Sigmoid colon (tissue), 4 donors: ENCODE measurements around the gene SH3TC1.
A peak's percentile ranks its signal among the peaks of the same experiment; 100 is the strongest.

Experiments
- CTCF ChIP-seq, 4 experiments: fragments of 450-650 bp in 3 of 4; fragments of 200-600 bp in 1 of 4; IDR thresholded peaks; one replicate each; pipeline ENCODE4 v1.5.1; 2016 to 2019; ENCODE audit warnings: antibody characterized with exemption in 4 of 4, mild to moderate bottlenecking in 3 of 4, moderate library complexity in 2 of 4
- EP300 ChIP-seq, 4 donors: sonication (generic); formaldehyde crosslinking; IDR thresholded peaks; one replicate each; pipeline ENCODE4 v1.6.1; 2017; ENCODE audit warnings: antibody characterized with exemption in 4 of 4
- POLR2A ChIP-seq, 2 donors: fragments of 450-650 bp; IDR thresholded peaks; one replicate each; pipeline ENCODE4 v1.6.1; 2016; ENCODE audit warnings: antibody characterized with exemption in 2 of 2, mild to moderate bottlenecking in 2 of 2, moderate library complexity in 2 of 2

DNA sequence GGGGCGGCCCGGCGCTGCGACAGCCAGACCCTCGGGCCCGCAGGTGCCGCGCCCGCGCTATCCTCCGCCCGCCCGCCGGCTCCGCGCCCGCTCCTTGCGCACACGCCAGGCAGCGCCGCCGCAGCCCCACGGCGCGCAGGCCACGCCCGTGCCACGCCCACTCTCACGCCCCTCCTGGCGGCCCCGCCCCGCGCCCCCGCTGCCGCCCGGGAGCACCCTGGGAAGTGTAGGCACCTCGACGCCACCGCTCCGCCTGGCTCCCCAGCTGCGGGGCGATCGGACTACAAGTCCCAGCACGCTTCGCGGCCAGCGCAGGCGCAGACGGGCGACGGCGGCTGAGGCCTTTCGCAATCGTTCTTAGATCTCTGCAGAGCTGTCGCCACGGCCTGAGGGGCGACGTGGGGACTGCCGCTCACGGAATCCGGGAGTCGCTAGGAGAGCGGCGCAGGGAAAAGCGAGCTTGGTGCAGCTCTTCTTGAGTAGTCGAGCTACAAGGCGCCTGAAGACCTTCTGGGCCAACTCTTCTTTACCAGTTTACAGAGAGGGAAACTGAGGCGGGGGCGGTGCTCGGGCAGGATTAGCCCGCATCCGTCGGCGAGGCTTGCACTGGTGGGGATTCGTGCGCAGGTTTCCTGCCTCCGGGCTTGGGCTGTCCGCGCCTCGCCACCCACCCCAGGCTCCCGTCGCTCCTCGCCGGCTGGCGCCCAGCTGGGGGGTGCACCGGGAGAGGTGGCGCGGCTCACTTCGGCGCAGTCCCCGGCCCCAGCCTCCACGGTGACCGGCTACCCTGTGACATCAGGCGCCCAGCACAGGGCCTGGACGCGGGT, 40.2 kb upstream of the SH3TC1 start, which contains the start of gene ABLIM2:
- TF ChIP-seq EP300 (IDR thresholded peaks at IDR 0.05) (no peak), CTCF (IDR thresholded peaks at IDR 0.05) (no peak), POLR2A (IDR thresholded peaks at IDR 0.05) (peak; percentile 52 to 55)
